Measurements from ENCODE around the gene PDIA4.
"Not testable (repeated sequence)": the region's sequence is repeated elsewhere in the genome, so short reads cannot be mapped to it uniquely, and the experiment has no call there.

The PDIA4 gene

DNA sequence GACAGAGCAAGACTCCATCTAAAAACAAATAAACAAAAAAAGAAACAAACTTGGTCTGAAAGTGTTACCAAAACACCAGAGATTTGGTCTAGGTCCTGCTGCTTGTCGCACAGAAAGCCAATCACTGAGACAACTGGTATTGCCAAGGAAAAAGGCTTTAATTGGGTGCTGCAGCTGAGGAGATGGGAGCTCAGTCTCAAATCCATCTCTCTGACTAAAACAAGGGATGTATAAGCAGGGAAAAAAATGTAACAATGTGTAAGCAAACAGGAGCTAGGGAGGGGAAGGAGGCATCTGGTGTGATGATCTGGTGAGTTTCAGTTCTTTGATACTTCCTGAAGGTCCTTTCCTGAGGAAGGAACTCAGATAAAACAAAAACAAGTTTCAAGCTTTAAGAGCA is 8.4 kb upstream of the PDIA4 start:
- DNase-seq (ENCODE audit: low read depth in 2 of 3, low spot score in 2 of 3), result no peak

DNA sequence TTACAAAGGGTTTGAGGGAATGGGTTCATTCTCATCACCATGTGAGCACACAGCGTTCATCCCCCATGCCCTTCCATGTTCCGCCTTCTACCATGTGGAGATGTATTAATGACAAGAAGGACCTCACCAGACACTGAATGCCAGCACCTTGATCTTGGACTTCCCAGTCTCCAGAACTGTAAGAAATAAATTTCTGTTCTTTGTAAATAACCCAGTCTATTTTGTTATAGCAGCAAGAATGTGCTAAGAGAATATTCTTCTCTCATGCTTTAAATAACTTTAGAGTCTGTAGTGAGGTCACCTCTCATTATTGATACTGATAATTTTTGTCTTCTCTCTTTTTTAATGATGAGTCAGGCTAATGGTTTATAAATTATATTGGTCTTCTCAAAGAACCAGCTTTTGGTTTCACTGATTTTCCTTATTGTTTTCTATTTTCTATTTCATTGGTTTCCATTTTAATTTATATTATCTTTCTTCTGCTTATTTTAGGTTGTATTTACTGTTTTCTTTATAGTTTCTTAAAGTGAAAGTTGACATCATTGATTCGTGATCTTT is 3.1 kb upstream of the PDIA4 start:
- no peak for DNase-seq (ENCODE audit: low read depth in 2 of 3, low spot score in 2 of 3)

DNA sequence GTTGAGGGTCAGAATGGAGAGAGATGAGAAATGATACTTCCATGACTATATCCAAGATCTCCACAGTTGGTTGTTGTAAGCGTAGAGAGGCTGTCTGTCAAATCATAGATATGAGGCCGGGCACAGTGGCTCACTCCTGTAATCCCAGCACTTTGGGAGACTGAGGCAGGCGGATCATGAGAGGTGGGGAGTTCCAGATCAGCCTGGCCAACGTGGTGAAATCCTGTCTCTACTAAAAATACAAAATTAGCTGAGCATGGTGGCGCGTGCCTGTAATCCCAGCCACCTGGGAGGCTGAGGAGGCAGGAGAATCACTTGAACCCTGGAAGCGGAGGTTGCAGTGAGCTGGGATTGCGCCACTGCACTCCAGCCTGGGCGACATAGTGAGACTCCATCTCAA is 2.1 kb upstream of the PDIA4 start:
- not testable (repeated sequence) for DNase-seq (ENCODE audit: low read depth in 2 of 3, low spot score in 2 of 3)

DNA sequence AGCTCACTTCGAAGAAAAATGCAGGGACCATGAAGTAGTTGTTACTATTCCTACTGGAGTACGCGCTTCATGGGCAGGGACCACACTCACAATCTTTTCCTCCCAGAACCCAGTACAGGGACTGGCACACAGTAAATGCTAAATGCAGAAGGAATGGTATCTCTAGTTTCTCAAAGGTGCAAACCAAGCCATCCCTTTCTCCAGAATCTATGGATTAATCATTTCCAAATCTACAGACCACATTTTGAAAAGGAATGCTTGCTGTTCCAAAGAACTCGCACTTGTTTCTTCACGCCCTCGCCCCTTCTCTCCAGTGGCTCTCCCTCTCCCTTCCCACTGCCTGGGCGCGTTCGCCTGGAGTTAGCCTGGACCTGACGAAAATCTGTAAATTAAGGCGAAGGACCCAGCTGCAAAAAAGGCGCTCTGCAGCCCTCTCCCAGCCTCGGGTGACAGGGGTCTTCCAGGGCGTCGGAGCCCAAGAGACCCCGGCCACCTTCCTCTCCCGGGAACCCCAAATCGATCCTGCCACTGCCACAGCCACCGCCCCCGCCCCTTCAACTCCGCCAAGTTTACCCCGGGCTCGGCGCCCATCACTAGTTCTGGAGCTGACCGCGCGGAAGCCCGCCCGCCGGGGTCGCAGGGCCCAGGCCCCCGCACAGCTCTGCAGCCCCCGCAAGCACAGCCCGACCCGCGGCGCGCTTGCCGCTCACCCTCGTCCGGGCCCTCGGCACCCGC is 527 bp downstream of the PDIA4 start:
- DNase-seq (ENCODE audit: low read depth in 2 of 3, low spot score in 2 of 3), result no peak

DNA sequence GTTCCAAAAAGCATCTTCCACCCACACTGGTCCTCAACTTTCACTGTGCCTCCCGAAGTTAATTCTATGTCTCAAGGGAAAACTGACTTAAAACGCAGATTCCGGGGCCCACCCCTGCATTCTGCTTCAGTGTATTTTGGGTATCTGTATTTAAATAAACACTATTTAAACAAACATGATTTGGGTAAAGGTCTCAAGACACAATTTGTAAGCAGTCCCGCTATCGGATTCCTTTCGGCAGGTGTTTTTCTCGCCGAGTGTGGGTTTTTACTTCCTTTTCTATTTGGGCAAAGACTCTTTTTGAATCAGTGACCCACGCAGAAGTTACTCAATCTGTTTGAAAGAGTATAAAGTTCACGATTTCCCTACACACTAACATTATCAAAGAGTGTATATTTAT is 1.2 kb downstream of the PDIA4 start:
- DNase-seq (ENCODE audit: low read depth in 2 of 3, low spot score in 2 of 3), result no peak

DNA sequence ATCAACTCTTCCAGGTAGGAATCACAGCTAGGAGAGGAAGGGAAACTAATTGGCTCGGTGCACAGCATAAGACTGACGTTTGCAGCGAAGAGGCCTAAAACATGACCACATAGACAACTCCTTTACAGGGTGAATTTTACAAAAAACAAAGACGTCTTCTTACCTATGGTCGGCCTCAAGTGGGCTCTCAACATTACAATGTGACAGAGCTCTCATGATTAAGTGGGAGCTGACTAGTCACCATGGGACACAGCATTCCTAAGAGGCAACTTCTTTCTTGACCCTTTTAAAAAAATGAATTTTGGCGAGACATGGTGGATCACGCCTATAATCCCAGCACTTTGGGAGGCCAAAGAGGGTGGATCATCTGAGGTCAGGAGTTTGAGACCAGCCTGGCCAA is 4.6 kb downstream of the PDIA4 start:
- no peak for DNase-seq (ENCODE audit: low read depth in 2 of 3, low spot score in 2 of 3)

DNA sequence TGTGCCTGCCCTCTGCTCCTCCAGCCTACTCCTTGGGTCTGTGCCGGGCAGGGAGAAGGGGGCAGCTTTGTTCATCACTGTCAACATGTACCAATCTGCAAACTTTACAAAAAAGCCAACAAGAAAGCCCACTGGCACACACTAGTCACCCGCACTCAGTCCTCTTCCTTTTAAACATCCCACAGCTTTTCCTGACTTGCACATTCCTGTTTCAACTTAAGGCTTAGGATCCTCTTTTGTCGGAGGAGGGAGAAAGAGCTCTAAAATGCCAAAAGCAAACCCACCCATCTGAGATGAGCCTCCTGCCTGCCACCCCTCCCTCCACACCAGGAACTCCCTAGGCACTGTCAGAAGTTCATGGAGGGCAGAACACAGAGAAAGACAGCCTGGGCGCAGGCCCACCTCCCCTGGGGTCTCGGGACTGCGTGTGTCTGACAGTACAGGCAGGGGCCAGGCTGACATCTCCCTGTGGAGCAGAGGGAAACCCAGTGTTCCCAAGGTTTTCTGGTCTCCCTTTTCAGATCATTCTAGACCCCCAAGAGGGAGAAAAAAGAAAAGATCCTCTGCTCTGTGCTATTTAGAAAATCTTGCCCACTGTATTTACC is 5.4 kb downstream of the PDIA4 start:
- no peak for DNase-seq (ENCODE audit: low read depth in 2 of 3, low spot score in 2 of 3)

DNA sequence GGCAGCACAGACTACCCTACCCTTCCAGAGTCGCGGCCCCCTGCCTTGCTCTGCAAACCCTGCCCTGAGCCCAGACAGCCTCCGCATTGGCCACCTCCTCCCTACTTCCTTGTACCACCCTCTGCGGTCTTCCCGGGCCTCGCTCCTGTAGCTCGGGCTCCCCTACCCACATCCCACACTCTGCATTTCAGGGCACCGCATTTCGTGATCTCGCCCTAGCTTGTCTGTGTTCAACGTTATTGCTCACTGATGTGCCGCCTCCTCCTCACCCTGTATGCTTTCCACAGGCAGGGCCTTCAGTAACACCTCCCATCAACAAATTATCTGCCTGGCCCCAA is 6.6 kb downstream of the PDIA4 start:
- DNase-seq (ENCODE audit: low read depth in 2 of 3, low spot score in 2 of 3), result no peak

DNA sequence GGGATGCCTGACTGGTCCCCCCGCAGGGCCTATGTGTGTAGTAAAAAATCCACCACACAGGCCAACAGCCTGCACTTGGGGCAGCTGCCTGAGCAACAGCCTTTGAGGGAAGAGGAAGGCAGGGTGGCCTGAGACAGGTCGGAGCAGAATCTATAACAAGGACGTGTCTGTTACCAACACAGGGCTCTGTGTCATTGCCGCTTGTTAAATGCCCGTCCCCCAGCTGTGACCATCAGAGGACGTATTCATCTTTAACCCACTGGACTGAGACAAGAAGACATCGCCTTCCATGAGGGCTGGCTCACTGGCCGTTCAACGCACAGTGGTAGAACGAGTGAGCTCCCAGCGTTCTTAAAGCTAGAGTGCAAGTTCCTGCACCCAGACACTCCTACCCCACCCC is 7.8 kb downstream of the PDIA4 start:
- DNase-seq (ENCODE audit: low read depth in 2 of 3, low spot score in 2 of 3), result no peak

DNA sequence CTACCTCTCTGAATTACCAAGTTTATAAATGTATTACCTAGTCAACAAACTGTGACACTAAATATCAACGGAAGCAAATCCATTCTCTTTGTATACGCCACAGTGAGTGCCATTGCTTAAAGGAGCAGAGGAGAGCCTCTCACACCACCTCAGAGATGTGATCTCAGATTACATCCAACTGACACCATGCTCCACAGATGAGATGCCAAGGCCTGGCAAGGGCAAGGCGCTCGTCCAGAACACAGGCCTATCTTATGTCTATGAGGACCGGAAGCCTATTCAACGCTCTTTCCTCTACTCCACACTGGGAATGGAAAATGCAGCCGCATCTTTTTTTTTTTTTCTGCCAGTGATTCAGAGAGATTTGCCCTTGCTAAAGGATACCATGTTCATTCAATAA is 11.4 kb downstream of the PDIA4 start:
- no peak for DNase-seq (ENCODE audit: low read depth in 2 of 3, low spot score in 2 of 3)

DNA sequence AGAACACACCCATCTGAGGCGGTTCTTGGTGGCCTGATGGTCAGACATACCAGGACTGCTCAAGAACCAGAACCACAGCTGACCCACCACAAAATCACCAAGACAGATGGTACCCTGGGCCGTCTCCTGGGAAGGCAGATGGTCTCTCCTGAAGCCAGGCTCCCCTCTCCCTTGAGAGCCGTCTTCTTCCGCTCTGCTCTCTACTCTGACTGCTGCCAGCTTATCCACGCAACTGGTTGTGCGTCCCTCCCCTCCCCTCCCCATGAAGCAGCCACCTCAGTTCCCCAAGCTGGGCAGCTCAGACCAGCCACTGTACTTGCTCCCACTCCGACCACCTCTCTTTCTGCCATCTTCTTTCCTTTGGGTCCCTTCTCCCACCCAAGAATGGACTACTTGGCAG is 14.0 kb downstream of the PDIA4 start:
- DNase-seq (ENCODE audit: low read depth in 2 of 3, low spot score in 2 of 3), result no peak

DNA sequence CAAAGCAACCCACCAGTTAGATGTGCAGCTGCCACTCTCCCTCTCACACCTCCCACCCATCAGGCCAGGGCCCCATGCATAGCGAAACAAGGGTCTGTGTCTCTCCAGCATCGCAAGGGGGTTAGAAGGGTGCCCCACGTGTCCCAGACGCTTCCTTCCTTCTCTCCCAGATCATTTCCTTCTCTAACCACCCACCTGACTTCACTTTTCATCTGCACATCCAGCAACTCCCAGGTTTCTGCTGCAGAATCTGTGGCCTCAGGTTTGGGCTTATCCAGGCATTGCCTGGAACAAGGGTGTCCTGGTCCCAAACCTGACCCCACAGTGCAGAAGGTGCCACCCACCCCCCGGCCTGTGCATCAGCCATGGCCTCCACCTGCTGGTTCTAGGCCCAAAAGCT is 14.4 kb downstream of the PDIA4 start:
- DNase-seq (ENCODE audit: low read depth in 2 of 3, low spot score in 2 of 3), result no peak

DNA sequence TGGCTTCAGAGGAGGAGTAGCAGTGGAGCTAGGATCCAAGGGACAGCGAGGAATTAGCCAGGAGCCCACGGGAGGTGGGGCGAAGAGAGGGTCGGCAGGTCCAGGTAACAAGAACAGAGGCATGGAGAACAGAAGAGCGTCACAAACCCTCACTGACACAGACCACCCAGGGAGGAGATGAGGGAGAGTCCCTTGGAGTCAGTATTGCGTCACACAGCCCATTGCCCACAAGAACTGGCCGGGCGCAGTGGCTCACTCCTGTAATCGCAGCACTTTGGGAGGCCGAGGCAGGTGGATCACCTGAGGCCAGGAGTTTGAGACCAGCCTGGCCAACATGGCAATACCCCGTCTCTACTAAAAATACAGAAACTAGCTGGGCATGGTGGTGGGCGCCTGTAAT is 15.6 kb downstream of the PDIA4 start:
- not testable (repeated sequence) for DNase-seq (ENCODE audit: low read depth in 2 of 3, low spot score in 2 of 3)

DNA sequence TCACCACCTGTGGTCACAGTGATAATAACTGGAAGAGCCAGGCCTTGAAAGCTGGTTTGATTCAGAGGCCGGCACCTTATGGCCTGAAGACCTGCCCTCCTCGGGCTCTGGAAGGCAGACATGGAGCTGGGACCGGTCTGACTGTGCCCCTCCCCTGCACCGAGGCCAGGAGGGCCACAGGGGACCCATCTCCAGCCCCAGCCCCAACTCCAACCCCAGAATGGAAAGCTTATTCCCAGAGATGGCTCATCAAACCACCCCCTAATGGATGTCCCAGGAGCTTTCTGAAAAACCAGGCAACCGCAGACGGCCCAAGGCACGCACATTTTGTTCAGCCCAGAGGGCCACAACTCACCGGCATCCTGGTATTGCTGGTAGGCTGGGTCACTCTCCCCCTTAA is 16.8 kb downstream of the PDIA4 start:
- no peak for DNase-seq (ENCODE audit: low read depth in 2 of 3, low spot score in 2 of 3)

DNA sequence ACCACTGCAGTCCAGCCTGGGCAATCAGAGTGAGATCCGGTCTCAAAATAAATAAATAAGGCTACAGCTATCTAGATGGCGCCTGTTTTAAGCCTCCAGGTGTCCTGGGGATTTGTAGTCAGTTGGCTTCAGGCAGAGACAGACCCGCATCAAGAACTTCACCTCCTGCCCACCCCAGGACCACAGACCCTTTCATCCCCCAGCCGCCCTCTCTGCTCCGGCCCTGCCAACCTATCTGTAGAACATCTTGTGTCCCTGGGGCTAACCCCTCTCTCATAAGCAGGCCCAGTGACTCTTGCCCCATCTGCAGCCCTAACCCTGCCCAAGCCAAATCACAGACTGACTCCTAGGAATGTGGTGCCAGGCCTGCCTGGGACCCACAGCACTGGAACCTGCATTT is 17.9 kb downstream of the PDIA4 start:
- DNase-seq (ENCODE audit: low read depth in 2 of 3, low spot score in 2 of 3), result no peak

DNA sequence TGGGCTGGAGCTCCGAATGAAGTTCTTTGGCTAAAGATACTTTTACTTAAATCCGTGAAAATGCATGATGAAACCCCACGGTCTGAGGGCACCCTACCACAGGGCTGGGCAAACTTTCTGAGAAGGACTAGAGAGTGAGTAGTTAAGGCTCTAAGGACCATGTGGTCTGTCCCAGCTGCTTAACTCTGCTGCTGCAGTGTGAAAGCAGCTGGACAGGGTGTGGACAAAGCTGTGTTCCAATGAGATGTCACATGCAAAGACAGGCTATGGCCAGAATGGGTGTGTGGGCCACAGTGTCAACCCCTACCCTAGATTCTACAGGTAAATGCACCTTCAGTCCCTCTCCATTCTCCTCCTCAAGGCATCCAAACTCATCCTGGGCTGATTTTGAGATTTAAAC is 18.8 kb downstream of the PDIA4 start:
- no peak for DNase-seq (ENCODE audit: low read depth in 2 of 3, low spot score in 2 of 3)

DNA sequence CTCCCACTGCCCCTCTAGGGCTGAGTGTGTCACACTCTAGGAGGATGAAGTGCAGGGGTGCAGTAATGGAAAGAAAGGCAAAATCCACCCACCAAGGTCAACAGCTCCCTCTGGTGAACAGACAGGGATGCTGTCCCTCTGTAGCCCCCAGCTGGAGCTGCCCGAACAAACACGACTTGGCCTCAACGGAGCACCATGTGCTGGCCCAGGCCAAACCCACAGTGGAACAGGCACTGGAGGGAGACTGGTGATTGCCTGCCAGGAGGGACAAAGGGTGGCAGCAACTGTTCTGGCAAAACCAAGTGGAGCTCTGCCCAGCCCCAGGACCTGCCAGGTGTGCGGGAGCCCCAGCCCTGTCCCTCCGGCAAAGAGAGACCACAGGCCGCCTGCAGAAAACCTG is 20.7 kb downstream of the PDIA4 start:
- DNase-seq (ENCODE audit: low read depth in 2 of 3, low spot score in 2 of 3), result no peak

DNA sequence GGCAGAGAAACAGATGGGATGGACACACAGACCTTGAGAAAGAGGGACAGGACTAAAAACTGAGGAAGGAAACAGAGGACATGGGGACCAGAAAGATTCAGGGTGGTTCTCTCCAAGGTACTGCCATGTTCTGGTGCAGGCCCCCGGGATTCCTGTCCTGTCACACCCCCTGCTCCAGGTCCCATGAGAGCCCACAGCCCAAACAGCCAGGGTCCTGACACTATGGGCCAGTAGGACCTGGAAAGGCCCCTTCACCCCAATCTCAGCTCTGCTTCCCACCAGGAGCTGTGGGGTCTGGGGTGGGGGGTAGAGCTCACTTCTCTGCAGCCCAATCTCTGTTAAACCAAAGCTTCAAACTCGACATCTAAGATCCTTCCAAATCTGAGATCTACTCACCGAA is 21.2 kb downstream of the PDIA4 start:
- DNase-seq (ENCODE audit: low read depth in 2 of 3, low spot score in 2 of 3), result no peak

DNA sequence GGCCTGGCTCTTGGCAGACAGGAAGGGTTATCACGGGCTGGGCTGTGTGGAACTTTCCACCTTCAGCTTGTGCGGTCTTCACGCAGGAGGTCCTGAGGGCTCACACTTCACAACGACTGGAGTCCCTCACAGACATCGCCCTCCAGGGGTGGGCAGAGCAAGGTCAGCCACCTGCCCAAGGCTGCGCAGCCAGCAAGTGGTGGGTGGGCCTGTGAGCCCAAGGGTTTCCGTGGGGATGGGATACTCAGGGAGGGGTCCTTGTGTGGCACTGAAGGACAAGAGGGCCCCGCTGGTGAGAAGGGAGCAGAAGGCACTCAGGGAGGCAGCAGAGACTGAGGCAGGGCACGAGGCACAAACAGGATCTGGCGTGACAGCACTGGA is 22.0 kb downstream of the PDIA4 start:
- no peak for DNase-seq (ENCODE audit: low read depth in 2 of 3, low spot score in 2 of 3)

DNA sequence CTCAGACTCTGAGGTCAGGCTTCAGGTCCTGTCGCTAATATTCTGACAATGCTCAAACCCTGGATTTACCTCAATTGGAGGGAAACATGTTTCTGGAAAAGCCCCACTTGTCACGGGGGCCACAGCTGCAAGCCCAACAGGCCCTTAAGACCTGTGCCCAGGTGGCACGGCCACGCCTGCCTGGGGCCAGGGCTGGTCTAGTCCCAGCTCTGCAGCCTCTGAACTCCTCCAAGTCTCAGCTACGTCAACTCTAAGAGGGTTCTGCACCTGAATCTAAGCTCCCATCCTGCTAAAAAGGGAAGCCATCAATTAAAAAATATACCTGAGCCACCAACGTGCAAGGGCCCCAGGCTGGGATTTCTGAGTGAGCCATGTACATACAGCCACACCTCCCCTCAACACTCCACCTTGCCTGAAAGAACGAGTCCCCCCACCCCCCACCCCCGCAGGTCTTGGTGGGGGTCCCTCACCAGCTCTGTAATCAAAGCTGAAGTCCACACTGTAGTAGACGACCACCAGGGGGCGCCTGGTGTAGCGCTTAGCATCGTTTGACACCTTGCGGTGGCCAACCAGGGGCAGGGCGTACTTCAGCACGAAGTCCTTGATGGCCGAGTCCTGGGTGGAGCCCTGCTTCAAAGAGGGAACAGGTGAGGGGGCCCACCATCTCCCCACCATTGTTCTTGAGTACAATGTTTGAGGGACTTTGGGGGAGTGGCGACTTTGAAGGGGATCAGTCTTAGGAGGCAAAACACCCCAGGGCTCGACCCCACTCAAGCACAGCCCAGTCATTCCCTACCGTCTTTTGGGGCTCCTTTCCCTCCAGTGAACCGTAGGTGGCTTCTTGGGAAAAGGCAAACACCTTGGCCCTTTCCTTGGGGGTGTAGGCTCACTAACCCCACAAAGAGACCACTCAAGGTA is 22.6 kb downstream of the PDIA4 start:
- peak; percentile 40 to 80 (median 71) for DNase-seq (ENCODE audit: low read depth in 2 of 3, low spot score in 2 of 3)

DNA sequence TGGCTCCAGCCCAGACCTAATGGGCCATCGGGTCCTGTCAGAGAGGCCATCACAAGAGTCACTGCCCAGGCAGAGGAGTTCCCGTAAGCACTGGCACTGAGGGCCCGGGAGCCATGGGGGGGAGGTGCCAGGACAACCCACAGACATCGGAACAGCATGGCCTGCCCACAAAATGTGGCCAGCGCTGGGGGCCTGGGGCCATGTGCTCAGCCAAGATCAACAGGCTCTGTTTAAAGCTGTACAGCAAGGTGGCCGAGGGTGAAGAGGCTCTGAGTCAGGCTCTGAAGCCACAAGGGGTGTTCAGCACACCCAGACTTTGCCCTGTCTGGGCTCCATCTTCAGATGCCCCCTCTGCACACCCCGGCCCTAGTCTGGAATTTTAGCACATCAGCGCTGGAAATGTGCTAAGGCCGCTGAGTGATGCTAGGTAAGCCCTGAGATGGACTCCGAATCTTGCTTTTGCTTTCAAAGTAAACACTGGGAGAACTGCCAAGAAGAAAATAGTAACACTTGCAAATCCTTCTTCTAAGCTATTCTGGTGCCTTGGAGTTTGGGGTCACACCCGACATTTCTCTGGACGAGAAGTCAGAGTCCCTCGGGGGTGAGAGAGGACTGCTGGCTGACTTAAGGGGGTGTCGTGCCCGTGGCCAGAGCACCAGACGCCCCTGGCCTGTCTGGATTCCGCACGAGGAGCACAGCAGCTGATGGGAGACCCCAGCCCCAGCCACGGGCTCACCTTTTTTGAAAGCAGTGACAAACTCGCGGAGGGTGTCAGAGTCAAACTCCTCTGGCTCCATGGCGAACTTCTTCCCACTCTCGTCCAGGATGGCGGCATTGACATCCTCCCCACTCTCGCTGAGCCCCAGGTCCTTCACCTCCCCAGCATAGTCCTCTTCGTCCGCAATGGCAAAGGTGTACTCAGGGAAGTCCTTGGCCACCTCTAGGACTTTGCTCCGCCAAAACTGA is 23.6 kb downstream of the PDIA4 start:
- no peak for DNase-seq (ENCODE audit: low read depth in 2 of 3, low spot score in 2 of 3)

All from activated CD8-positive, alpha-beta memory T cell treated with anti-CD3 and anti-CD28 coated beads for 48 hours (primary cell).